Tibial nerve (tissue), 4 donors: ENCODE results near the gene COL4A1. TPM values are rescaled to one million over a fixed set of nuclear protein-coding genes. Genes with fewer than 3 reads are reported as not detected.

ENCODE experiments used
- DNase-seq, 2 donors: peaks; one replicate each; pipeline ENCODE4 v3.0.0-alpha.2; 2019; ENCODE audit warnings: low spot score in 2 of 2
- H3K27ac ChIP-seq, 4 donors: fragments of 200-600 bp; sonication (generic) in 3 of 4; one replicate each; pipeline ENCODE4 v1.5.1; 2017 to 2019; ENCODE audit warnings: mild to moderate bottlenecking in 1 of 4
- H3K27me3 ChIP-seq, 2 donors: fragments of 200-600 bp; sonication (generic) in 1 of 2; one replicate each; pipeline versions ENCODE4 v1.5.1 to v1.6.0; 2017 to 2019
- H3K36me3 ChIP-seq, 3 donors: fragments of 200-600 bp; sonication (generic); one replicate each; pipeline ENCODE4 v1.5.1; 2018 to 2019
- H3K4me1 ChIP-seq, 4 donors: fragments of 200-600 bp; sonication (generic) in 3 of 4; one replicate each; pipeline ENCODE4 v1.5.1; 2017 to 2019
- H3K4me3 ChIP-seq, 4 donors: fragments of 200-600 bp; sonication (generic) in 3 of 4; one replicate each; pipeline ENCODE4 v1.5.1; 2017 to 2019; ENCODE audit warnings: mild to moderate bottlenecking in 1 of 4, moderate library complexity in 1 of 4
- H3K9me3 ChIP-seq, 4 donors: fragments of 200-600 bp; sonication (generic) in 3 of 4; one replicate each; pipeline ENCODE4 v1.5.1; 2017 to 2019
- CTCF ChIP-seq, 5 experiments: fragments of 200-600 bp in 3 of 5; fragments of 450-650 bp in 2 of 5; sonication (generic) in 3 of 5; IDR thresholded peaks; one replicate each; pipeline ENCODE4 v1.5.1; 2016 to 2019; ENCODE audit warnings: antibody characterized with exemption in 5 of 5, mild to moderate bottlenecking in 3 of 5, moderate library complexity in 2 of 5
- EP300 ChIP-seq, 2 donors: sonication (generic); formaldehyde crosslinking; IDR thresholded peaks; one replicate each; pipeline ENCODE4 v1.6.1; 2017; ENCODE audit warnings: antibody characterized with exemption in 2 of 2, mild to moderate bottlenecking in 1 of 2
- POLR2A ChIP-seq, 2 donors: fragments of 450-650 bp; IDR thresholded peaks; one replicate each; pipeline ENCODE4 v1.6.1; 2017; ENCODE audit warnings: antibody characterized with exemption in 2 of 2, mild to moderate bottlenecking in 2 of 2, moderate library complexity in 2 of 2
- WGBS, 2 donors: methylation state at CpG; one replicate each; pipeline ENCODE4 v1.1.5; 2018; 5-methylcytosine and 5-hydroxymethylcytosine counted together
- total RNA-seq, 4 donors: library from RNA; depleted of rRNA; stranded (reverse); fragments of >200 nt; gene quantifications; one replicate each; pipeline ENCODE4 v1.1.0, GENCODE V29; 2016

Gene COL4A1
- total RNA-seq, 4 donors from 2014 or later: 385 to 583 (median 526) TPM

- 62 to 69% methylated on average over 16 of the region's 16 CpGs for whole genome bisulfite sequencing, 2 donors
- Histone ChIP-seq H3K27ac (no peak overlapping the region), H3K36me3 (no peaks in the 10 kb centered on the region), H3K9me3 (no peaks in the 10 kb centered on the region), H3K27me3 (no peaks in the 10 kb centered on the region), H3K4me1 (peaks cover 0 to 10% (median 0%) of the 10 kb centered on the region in 4 donors), H3K4me3 (no peak overlapping the region)
- no peak for DNase-seq
- TF ChIP-seq EP300 (IDR thresholded peaks at IDR 0.05) (no peak), CTCF (IDR thresholded peaks at IDR 0.05) (no peak), POLR2A (IDR thresholded peaks at IDR 0.05) (no peak)
Observed at GRCh38 chr13:110132225-110132982, 174.6 kb downstream of the COL4A1 start.

DNA sequence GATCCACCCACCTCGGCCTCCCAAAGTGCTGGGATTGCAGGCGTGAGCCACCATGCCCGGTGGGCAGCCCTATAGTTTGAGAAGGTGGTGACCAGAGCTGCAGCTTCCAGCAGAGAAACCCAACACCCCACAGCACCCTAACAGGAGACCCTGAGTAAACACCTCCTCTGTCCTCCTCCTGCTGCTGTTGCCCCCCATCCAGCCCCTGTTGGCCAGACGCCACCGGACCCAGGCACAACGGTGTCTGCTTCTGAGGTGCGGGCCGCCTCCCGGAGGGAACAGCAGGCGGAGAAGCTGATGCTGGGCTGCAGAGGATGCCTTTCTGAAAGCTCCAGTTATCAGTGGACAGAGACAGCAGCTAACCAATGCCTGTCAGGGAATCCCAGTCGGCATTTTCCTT, 175.5 kb downstream of the COL4A1 start:
- WGBS, 2 donors: 75 to 82% methylated on average over 9 to 11 of the region's 11 CpGs
- no peaks in the 10 kb centered on the region for H3K27me3 ChIP-seq
- DNase-seq: no peak
- H3K27ac ChIP-seq: no peak overlapping the region
- no peaks in the 10 kb centered on the region for H3K9me3 ChIP-seq
- no peaks in the 10 kb centered on the region for H3K36me3 ChIP-seq
- H3K4me3 ChIP-seq: no peak overlapping the region
- peaks cover 0 to 11% (median 0%) of the 10 kb centered on the region in 4 donors for H3K4me1 ChIP-seq
- TF ChIP-seq EP300 (IDR thresholded peaks at IDR 0.05): no peak
- no peak for TF ChIP-seq POLR2A (IDR thresholded peaks at IDR 0.05)
- no peak for TF ChIP-seq CTCF (IDR thresholded peaks at IDR 0.05)

GRCh38 chr13:110130431-110130830, 176.5 kb downstream of the COL4A1 start:
- no peaks in the 10 kb centered on the region for H3K36me3 ChIP-seq
- peaks cover 0 to 19% (median 3%) of the 10 kb centered on the region in 4 donors for H3K4me1 ChIP-seq
- H3K27ac ChIP-seq: no peak overlapping the region
- no peaks in the 10 kb centered on the region for H3K9me3 ChIP-seq
- no peaks in the 10 kb centered on the region for H3K27me3 ChIP-seq
- DNase-seq: no peak
- TF ChIP-seq CTCF (IDR thresholded peaks at IDR 0.05) (no peak), POLR2A (IDR thresholded peaks at IDR 0.05) (no peak), EP300 (IDR thresholded peaks at IDR 0.05) (no peak)
- WGBS, 2 donors: 90 to 96% methylated on average over 3 of the region's 3 CpGs
- H3K4me3 ChIP-seq: no peak overlapping the region

- DNase-seq: no peak
- WGBS, 2 donors: 88% methylated on average over 14 of the region's 14 CpGs
Observed at GRCh38 chr13:110129539-110130186, 177.3 kb downstream of the COL4A1 start.

More at GRCh38 chr13:110129539-110130186, 177.3 kb downstream of the COL4A1 start:
- TF ChIP-seq CTCF (IDR thresholded peaks at IDR 0.05): no peak
- TF ChIP-seq POLR2A (IDR thresholded peaks at IDR 0.05): no peak
- TF ChIP-seq EP300 (IDR thresholded peaks at IDR 0.05): no peak
- Histone ChIP-seq H3K9me3 (no peaks in the 10 kb centered on the region), H3K4me1 (peaks cover 0 to 19% (median 3%) of the 10 kb centered on the region in 4 donors), H3K27me3 (no peaks in the 10 kb centered on the region), H3K27ac (no peak overlapping the region), H3K4me3 (no peak overlapping the region), H3K36me3 (no peaks in the 10 kb centered on the region)
